ENCODE data around the gene MTHFSD. TPM values are rescaled to one million over a fixed set of nuclear protein-coding genes. Genes with fewer than 3 reads are reported as not detected.

The MTHFSD gene
- total RNA-seq, 1 experiment from 2014 or later, result 15.7 TPM

DNA sequence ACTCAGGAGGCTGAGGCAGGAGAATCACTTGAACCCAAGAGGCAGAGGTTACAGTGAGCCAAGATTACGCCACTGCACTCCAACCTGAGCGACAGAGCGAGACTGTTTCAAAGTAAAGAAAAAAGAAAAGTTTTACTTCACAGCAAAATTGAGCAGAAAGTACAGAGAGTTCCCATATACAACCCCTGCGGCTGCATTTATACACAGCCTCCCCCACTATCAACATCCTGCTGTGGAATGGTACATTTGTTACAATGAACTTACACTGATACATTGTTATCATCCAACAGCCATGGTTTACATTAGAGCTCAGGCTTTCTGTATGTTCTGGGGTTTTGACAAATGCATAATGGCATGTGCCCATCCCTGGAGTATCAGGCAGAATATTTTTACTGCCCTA is 2.6 kb upstream of the MTHFSD start (continued):
- no peak for TF ChIP-seq ZNF281 (CRISPR knock-in tag; IDR thresholded peaks at IDR 0.05)
- no peak for TF ChIP-seq NFE2L1 (CRISPR knock-in tag; IDR thresholded peaks at IDR 0.05)

GRCh38 chr16:86556576-86556975 is 1.5 kb upstream of the MTHFSD start:
- Mint-ChIP-seq H3K4me1 (peaks cover 9% of the 10 kb centered on the region; the same call in 1 of the 2 replicates), H3K27me3 (ENCODE audit: low read depth) (peaks cover under 1% of the 10 kb centered on the region; the same call in 1 of the 2 replicates), H3K9me3 (no peaks in the 10 kb centered on the region), H3K27ac (no peak overlapping the region), H3K36me3 (no peaks in the 10 kb centered on the region), H3K4me3 (no peak overlapping the region; the same call in 1 of the 2 replicates)
- no peak for ATAC-seq
- TF ChIP-seq PRRX2 (CRISPR knock-in tag; IDR thresholded peaks at IDR 0.05) (no peak), NFATC4 (CRISPR knock-in tag; IDR thresholded peaks at IDR 0.05) (no peak), ZNF219 (CRISPR knock-in tag; IDR thresholded peaks at IDR 0.05; ENCODE audit: borderline replicate concordance) (no peak), NFE2L1 (CRISPR knock-in tag; IDR thresholded peaks at IDR 0.05) (no peak), ZNF416 (CRISPR knock-in tag; IDR thresholded peaks at IDR 0.05) (no peak), ZNF396 (CRISPR knock-in tag; IDR thresholded peaks at IDR 0.05; ENCODE audit: borderline replicate concordance) (no peak)
- TF ChIP-seq, protein P1, sequence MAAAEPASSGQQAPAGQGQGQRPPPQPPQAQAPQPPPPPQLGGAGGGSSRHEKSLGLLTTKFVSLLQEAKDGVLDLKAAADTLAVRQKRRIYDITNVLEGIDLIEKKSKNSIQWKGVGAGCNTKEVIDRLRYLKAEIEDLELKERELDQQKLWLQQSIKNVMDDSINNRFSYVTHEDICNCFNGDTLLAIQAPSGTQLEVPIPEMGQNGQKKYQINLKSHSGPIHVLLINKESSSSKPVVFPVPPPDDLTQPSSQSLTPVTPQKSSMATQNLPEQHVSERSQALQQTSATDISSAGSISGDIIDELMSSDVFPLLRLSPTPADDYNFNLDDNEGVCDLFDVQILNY (CRISPR knock-in tag; IDR thresholded peaks at IDR 0.05), result no peak
- ChIA-PET POLR2A (no interaction called here), CTCF (interaction anchor here (0.7 kb wide), 1 partner anchor 722 kb away, joined by 3 read pairs; no protein-coding TSS in a partner anchor)
- DNase-seq (ENCODE audit: low spot score), result no peak

GRCh38 chr16:86555704-86556075 is 655 bp upstream of the MTHFSD start:
- no peak for ATAC-seq
- H3K36me3 Mint-ChIP-seq, result no peaks in the 10 kb centered on the region
- CTCF ChIA-PET, result interaction anchor here (0.6 to 1.0 kb wide), 2 partner anchors 38 to 521 kb away, joined by 3 to 4 read pairs; no protein-coding TSS in a partner anchor
- H3K27ac Mint-ChIP-seq, result peak overlapping the region; percentile 57; the same call in 1 of the 2 replicates
- H3K27me3 Mint-ChIP-seq (ENCODE audit: low read depth), result no peaks in the 10 kb centered on the region; the same call in 1 of the 2 replicates
- H3K4me3 Mint-ChIP-seq, result peak overlapping the region; percentile 94
- DNase-seq (ENCODE audit: low spot score), result no peak
- POLR2A ChIA-PET, result no interaction called here
- TF ChIP-seq FOXJ3 (CRISPR knock-in tag; IDR thresholded peaks at IDR 0.05; ENCODE audit: borderline replicate concordance), result no peak
- no peak for TF ChIP-seq NR1H2 (CRISPR knock-in tag; IDR thresholded peaks at IDR 0.05)
- TF ChIP-seq, protein P2, sequence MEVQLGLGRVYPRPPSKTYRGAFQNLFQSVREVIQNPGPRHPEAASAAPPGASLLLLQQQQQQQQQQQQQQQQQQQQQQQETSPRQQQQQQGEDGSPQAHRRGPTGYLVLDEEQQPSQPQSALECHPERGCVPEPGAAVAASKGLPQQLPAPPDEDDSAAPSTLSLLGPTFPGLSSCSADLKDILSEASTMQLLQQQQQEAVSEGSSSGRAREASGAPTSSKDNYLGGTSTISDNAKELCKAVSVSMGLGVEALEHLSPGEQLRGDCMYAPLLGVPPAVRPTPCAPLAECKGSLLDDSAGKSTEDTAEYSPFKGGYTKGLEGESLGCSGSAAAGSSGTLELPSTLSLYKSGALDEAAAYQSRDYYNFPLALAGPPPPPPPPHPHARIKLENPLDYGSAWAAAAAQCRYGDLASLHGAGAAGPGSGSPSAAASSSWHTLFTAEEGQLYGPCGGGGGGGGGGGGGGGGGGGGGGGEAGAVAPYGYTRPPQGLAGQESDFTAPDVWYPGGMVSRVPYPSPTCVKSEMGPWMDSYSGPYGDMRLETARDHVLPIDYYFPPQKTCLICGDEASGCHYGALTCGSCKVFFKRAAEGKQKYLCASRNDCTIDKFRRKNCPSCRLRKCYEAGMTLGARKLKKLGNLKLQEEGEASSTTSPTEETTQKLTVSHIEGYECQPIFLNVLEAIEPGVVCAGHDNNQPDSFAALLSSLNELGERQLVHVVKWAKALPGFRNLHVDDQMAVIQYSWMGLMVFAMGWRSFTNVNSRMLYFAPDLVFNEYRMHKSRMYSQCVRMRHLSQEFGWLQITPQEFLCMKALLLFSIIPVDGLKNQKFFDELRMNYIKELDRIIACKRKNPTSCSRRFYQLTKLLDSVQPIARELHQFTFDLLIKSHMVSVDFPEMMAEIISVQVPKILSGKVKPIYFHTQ (CRISPR knock-in tag; IDR thresholded peaks at IDR 0.05), result no peak
- TF ChIP-seq NR3C1 (CRISPR knock-in tag; conservative IDR thresholded peaks at IDR 0.05; ENCODE audit: low read depth), result no peak
- no peak for TF ChIP-seq ZNF671 (CRISPR knock-in tag; IDR thresholded peaks at IDR 0.05)
- TF ChIP-seq PRDM15 (CRISPR knock-in tag; IDR thresholded peaks at IDR 0.05), result no peak
- TF ChIP-seq RELA (CRISPR knock-in tag; IDR thresholded peaks at IDR 0.05; ENCODE audit: borderline replicate concordance), result no peak
- no peak for TF ChIP-seq E2F4 (CRISPR knock-in tag; IDR thresholded peaks at IDR 0.05; ENCODE audit: borderline replicate concordance, low read depth)
- no peak for TF ChIP-seq ZNF138 (CRISPR knock-in tag; conservative IDR thresholded peaks at IDR 0.05)
- TF ChIP-seq ARID4B (CRISPR knock-in tag; IDR thresholded peaks at IDR 0.05; ENCODE audit: borderline replicate concordance), result no peak
- no peaks in the 10 kb centered on the region for H3K9me3 Mint-ChIP-seq
- peaks cover 9% of the 10 kb centered on the region; the same call in 1 of the 2 replicates for H3K4me1 Mint-ChIP-seq

Measured in WTC11 (cell line).